ENCODE results near the gene FURIN. TPM values are rescaled to one million over a fixed set of nuclear protein-coding genes. Genes with fewer than 3 reads are reported as not detected.

The FURIN gene
- total RNA-seq, 2 experiments from 2014 or later, result 97.4 to 104 TPM

DNA sequence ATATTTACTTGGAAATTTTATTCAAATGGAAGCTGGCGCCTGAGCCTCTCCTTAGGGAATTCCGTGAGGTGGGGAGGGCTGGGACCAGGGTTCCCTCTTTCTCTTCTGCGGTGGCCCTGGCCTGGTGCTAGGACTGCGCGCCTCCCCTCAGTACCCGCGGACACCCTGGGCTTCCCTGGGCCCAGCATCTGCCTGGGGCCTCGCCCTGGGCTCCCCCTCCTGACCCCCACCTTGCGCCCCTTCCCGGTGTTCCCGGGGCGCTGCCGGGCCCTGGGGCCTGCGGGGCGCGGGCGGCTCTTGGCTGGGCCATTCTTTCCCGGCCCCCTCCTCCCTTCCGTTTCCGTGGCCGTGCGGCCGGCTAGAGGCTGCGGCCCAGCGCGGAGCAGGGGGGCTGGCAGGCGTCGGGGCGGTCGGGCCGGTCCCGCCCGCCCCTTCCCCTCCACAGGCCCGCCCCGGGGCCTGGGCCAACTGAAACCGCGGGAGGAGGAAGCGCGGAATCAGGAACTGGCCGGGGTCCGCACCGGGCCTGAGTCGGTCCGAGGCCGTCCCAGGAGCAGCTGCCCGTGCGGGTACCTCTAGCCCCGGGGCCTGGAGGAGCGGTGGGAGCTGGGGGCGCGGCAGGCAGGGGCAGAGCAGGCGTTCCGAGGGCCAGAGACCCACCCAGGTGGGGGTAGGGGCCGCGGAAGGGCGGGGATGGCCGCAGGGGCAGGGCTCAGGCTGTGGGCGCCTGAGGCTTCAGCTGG is 15.8 kb downstream of the FURIN start, which contains the start of gene FES:
FES (plus strand) TSS at position 529 of the 743 bp plus-strand sequence. CDS start 542 bp downstream, outside the sequence.
- Histone ChIP-seq H3K4me3 (ENCODE audit: low read length) (peak within 1 kb of the TSS; percentile 42), H3K36me3 (ENCODE audit: insufficient read depth, low read length) (peaks cover 26% of the 10 kb centered on the region), H3K27me3 (ENCODE audit: control insufficient read depth in 1 of 2, insufficient read depth in 2 of 2, low read length in 2 of 2) (peaks cover 3 to 5% of the 10 kb centered on the region in 2 experiments), H3K27ac (ENCODE audit: low read depth in 1 of 2, low read length in 2 of 2) (no peak within 1 kb of the TSS), H3K9me3 (ENCODE audit: control insufficient read depth in 1 of 2, insufficient read depth in 1 of 2, low read length in 2 of 2) (peaks cover 0 to 4% of the 10 kb centered on the region in 2 experiments), H3K4me1 (ENCODE audit: insufficient read depth, low read length) (peaks cover 26% of the 10 kb centered on the region)
- Mint-ChIP-seq H3K4me3 (no peak within 1 kb of the TSS), H3K27ac (peak within 1 kb of the TSS; percentile 33), H3K36me3 (ENCODE audit: low read depth) (peaks cover 19% of the 10 kb centered on the region), H3K27me3 (peaks cover 15% of the 10 kb centered on the region), H3K4me1 (ENCODE audit: low read depth) (peaks cover 13% of the 10 kb centered on the region), H3K9me3 (no peaks in the 10 kb centered on the region)
- ChIA-PET CTCF (interaction anchor here (0.9 kb wide), 1 partner anchor 236 kb away, joined by 3 read pairs; no protein-coding TSS in a partner anchor), POLR2A (interaction anchor here (0.7 to 1.0 kb wide), 2 partner anchors 13 to 19 kb away, joined by 3 to 5 read pairs; partner anchors contain the start of gene MAN2A2)
- TF ChIP-seq, protein P1, sequence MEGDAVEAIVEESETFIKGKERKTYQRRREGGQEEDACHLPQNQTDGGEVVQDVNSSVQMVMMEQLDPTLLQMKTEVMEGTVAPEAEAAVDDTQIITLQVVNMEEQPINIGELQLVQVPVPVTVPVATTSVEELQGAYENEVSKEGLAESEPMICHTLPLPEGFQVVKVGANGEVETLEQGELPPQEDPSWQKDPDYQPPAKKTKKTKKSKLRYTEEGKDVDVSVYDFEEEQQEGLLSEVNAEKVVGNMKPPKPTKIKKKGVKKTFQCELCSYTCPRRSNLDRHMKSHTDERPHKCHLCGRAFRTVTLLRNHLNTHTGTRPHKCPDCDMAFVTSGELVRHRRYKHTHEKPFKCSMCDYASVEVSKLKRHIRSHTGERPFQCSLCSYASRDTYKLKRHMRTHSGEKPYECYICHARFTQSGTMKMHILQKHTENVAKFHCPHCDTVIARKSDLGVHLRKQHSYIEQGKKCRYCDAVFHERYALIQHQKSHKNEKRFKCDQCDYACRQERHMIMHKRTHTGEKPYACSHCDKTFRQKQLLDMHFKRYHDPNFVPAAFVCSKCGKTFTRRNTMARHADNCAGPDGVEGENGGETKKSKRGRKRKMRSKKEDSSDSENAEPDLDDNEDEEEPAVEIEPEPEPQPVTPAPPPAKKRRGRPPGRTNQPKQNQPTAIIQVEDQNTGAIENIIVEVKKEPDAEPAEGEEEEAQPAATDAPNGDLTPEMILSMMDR (IDR thresholded peaks at IDR 0.05), result no peak
- ATAC-seq (ENCODE audit: poor library complexity) (no peak), DNase-seq (no peak)
- intact Hi-C loops (cut with DNase I, micrococcal nuclease), result loop anchor here in 1 of 2 experiments (10.0 kb wide), 1 partner anchor 399 kb away; no protein-coding TSS in a partner anchor

DNA sequence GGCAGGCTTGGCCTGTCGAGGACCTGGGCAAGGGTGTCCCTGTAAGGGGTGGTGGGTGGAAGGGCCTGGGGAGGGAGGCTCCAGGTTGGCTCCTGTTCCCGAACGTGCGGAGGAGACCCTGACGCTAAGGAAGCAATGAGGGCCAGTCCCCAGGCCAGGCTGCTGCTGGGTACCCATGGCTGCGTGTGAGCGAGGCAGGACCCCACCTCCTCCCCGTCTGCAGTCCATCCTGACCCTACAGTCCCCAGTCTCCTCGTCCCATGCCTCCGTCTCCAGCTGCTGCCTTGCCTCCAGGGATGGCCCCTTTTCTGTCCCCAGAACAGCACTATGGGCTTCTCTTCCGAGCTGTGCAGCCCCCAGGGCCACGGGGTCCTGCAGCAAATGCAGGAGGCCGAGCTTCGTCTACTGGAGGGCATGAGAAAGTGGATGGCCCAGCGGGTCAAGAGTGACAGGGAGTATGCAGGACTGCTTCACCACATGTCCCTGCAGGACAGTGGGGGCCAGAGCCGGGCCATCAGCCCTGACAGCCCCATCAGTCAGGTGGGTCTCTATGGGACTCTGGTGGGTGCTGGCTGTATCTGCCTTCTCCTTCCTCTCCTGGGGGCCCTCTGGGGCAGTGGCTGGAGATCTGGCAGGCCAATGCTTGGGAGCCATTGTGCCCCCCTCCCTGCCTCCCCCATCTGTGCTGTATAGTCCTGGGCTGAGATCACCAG is 16.5 kb downstream of the FURIN start:
- Histone ChIP-seq H3K27ac (ENCODE audit: low read depth in 1 of 2, low read length in 2 of 2) (no peak overlapping the region), H3K36me3 (ENCODE audit: insufficient read depth, low read length) (peaks cover 18% of the 10 kb centered on the region), H3K4me1 (ENCODE audit: insufficient read depth, low read length) (peaks cover 26% of the 10 kb centered on the region), H3K4me3 (ENCODE audit: low read length) (peak overlapping the region; percentile 42), H3K9me3 (ENCODE audit: control insufficient read depth in 1 of 2, insufficient read depth in 1 of 2, low read length in 2 of 2) (peaks cover 0 to 4% of the 10 kb centered on the region in 2 experiments), H3K27me3 (ENCODE audit: control insufficient read depth in 1 of 2, insufficient read depth in 2 of 2, low read length in 2 of 2) (peaks cover 3 to 5% of the 10 kb centered on the region in 2 experiments)
- Mint-ChIP-seq H3K4me3 (no peak overlapping the region), H3K36me3 (ENCODE audit: low read depth) (peaks cover 12% of the 10 kb centered on the region), H3K27ac (peak overlapping the region; percentile 33), H3K4me1 (ENCODE audit: low read depth) (peaks cover 13% of the 10 kb centered on the region), H3K9me3 (no peaks in the 10 kb centered on the region), H3K27me3 (peaks cover 15% of the 10 kb centered on the region)
- TF ChIP-seq, protein P1 (IDR thresholded peaks at IDR 0.05), result no peak
- DNase-seq (no peak), ATAC-seq (ENCODE audit: poor library complexity) (no peak)
- ChIA-PET POLR2A (interaction anchor here (1.4 to 1.9 kb wide), 2 partner anchors 18 to 47 kb away, joined by 5 to 6 read pairs; partner anchors contain the start of gene MAN2A2), CTCF (interaction anchor here (0.5 to 1.9 kb wide), 7 partner anchors 12 to 499 kb away, joined by 3 to 17 read pairs (median 3); no protein-coding TSS in a partner anchor)
- intact Hi-C loops (cut with DNase I, micrococcal nuclease), result loop anchor here (5.0 to 10.0 kb wide), 3 partner anchors 68 to 563 kb away; no protein-coding TSS in a partner anchor

All from CD4-positive, alpha-beta T cell (primary cell).